Upper lobe of right lung (tissue), 1 donor: ENCODE measurements around the gene VSIG10L. TPM values are rescaled to one million over a fixed set of nuclear protein-coding genes. Genes with fewer than 3 reads are reported as not detected.

Source experiments
- ATAC-seq: fragments of 200-7000 bp; cut with Tn5 transposase; one replicate; pipeline ENCODE4 v1.9.1; 2020; ENCODE audit warnings: mild to moderate bottlenecking, moderate library complexity
- DNase-seq: peaks from one replicate; pipeline ENCODE4 v3.0.0-alpha.2; 2020
- H3K27ac ChIP-seq: fragments of 200-600 bp; one replicate; pipeline ENCODE4 v1.8.0; 2022
- H3K27me3 ChIP-seq: fragments of 200-600 bp; one replicate; pipeline ENCODE4 v1.8.0; 2022; ENCODE audit warnings: mild to moderate bottlenecking
- H3K36me3 ChIP-seq: fragments of 200-600 bp; one replicate; pipeline ENCODE4 v1.8.0; 2022
- H3K4me1 ChIP-seq: fragments of 200-600 bp; one replicate; pipeline ENCODE4 v1.8.0; 2022
- H3K4me3 ChIP-seq: fragments of 200-600 bp; one replicate; pipeline ENCODE4 v1.8.0; 2022; ENCODE audit warnings: mild to moderate bottlenecking
- H3K9me3 ChIP-seq: fragments of 200-600 bp; one replicate; pipeline ENCODE4 v1.8.0; 2022
- CTCF ChIP-seq: fragments of 200-600 bp; IDR thresholded peaks from one replicate; pipeline ENCODE4 v1.8.0; 2022; ENCODE audit warnings: antibody characterized with exemption
- intact Hi-C: fragments of 100-400 bp; cut with DNase I; formaldehyde crosslinking; loops from one replicate; pipeline ENCODE4 v1.11.0; 2022
- total RNA-seq: library from RNA; stranded (reverse); fragmentation: NEBNext Ultra II Directional; extraction: Animal tissue kit (Norgen Biotek cat#: 25700); gene quantifications from one replicate; pipeline ENCODE4 v1.2.1, GENCODE V29; 2021
- donor health status: DM: no; HTN: yes; CAD: no; lungs with severe emphysema.

VSIG10L gene
- total RNA-seq, 1 donor from 2014 or later = 2.1 TPM

GRCh38 chr19:51338563-51339312, 3.2 kb downstream of the VSIG10L start:
- ATAC-seq = peak; percentile 78
- Histone ChIP-seq H3K27me3 (no peaks in the 10 kb centered on the region), H3K36me3 (no peaks in the 10 kb centered on the region), H3K4me3 (peak overlapping the region; percentile 71), H3K27ac (peak overlapping the region; percentile 45), H3K9me3 (no peaks in the 10 kb centered on the region), H3K4me1 (peaks cover 11% of the 10 kb centered on the region)
- intact Hi-C loops = no loop called here
- DNase-seq = peak; percentile 93
- TF ChIP-seq CTCF = peak; percentile 85

- H3K4me1 ChIP-seq = peaks cover 11% of the 10 kb centered on the region
- ATAC-seq (no peak), DNase-seq (no peak)
- H3K36me3 ChIP-seq = no peaks in the 10 kb centered on the region
- H3K27ac ChIP-seq = no peak overlapping the region
- H3K4me3 ChIP-seq = no peak overlapping the region
- H3K9me3 ChIP-seq = no peaks in the 10 kb centered on the region
- no peaks in the 10 kb centered on the region for H3K27me3 ChIP-seq
- no peak for TF ChIP-seq CTCF
- intact Hi-C loops = no loop called here
Measured at GRCh38 chr19:51337861-51338562, 3.9 kb downstream of the VSIG10L start.

GRCh38 chr19:51337141-51337860, 4.6 kb downstream of the VSIG10L start:
- intact Hi-C loops = no loop called here
- Histone ChIP-seq H3K4me3 (no peak overlapping the region), H3K27me3 (no peaks in the 10 kb centered on the region), H3K9me3 (no peaks in the 10 kb centered on the region), H3K27ac (no peak overlapping the region), H3K36me3 (no peaks in the 10 kb centered on the region), H3K4me1 (peaks cover 11% of the 10 kb centered on the region)
- ATAC-seq (no peak), DNase-seq (no peak)
- TF ChIP-seq CTCF = no peak

- intact Hi-C loops = no loop called here
- Histone ChIP-seq H3K4me3 (no peak overlapping the region), H3K27ac (no peak overlapping the region), H3K9me3 (no peaks in the 10 kb centered on the region), H3K4me1 (peaks cover 7% of the 10 kb centered on the region), H3K36me3 (no peaks in the 10 kb centered on the region), H3K27me3 (peaks cover 13% of the 10 kb centered on the region)
- no peak for TF ChIP-seq CTCF
- no peak for DNase-seq
- ATAC-seq = no peak
Measured at GRCh38 chr19:51333836-51334460, 8.0 kb downstream of the VSIG10L start.

- Histone ChIP-seq H3K27ac (no peak overlapping the region), H3K4me1 (peaks cover 6% of the 10 kb centered on the region), H3K36me3 (no peaks in the 10 kb centered on the region), H3K4me3 (no peak overlapping the region), H3K27me3 (peaks cover 36% of the 10 kb centered on the region), H3K9me3 (no peaks in the 10 kb centered on the region)
- DNase-seq = no peak
- no peak for ATAC-seq
- intact Hi-C loops = no loop called here
- TF ChIP-seq CTCF = no peak
Measured at GRCh38 chr19:51331716-51332115, 10.2 kb downstream of the VSIG10L start.
